Measurements from ENCODE around the gene AGBL4. TPM values are rescaled to one million over a fixed set of nuclear protein-coding genes. Genes with fewer than 3 reads are reported as not detected.

AGBL4 gene
- total RNA-seq, 1 experiment from 2014 or later: not detected

DNA sequence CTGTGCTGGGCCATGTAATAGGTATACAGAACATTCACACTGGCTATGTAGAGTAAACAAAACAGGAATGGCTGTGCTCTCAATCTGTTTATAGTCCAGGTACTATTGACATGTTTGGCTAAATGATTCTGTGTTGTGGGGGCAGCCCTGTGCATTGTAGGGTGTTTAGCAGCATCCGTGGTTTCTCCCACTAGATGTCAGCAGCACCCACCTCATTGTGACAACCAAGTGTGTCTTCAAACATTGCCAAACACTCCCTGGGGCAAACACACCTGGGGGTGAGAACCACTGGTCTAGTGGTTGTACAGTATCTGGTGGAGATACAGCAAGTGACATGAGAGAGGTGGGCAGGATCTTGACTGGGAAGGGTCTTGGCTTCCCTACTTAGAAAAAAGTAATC lies 1471.3 kb downstream of the AGBL4 start:
- H2AFZ ChIP-seq (ENCODE audit: low read depth, low read length, poor library complexity, severe bottlenecking): no peak overlapping the region
- ATAC-seq: peak; percentile 89
- no peaks in the 10 kb centered on the region for H3K9me2 ChIP-seq (ENCODE audit: insufficient read depth)
- no peak overlapping the region for H3K9ac ChIP-seq (ENCODE audit: low read length)
- intact Hi-C loops (cut with micrococcal nuclease): loop anchor here (5.0 kb wide), 1 partner anchor 145 kb away; no protein-coding TSS in a partner anchor
- RAD21 ChIA-PET (ENCODE audit: low non-redundant PET in 1 of 2, low total read pairs in 2 of 2, uncharacterized antibody in 2 of 2, unreplicated experiment in 2 of 2): no interaction called here
- no peaks in the 10 kb centered on the region for H4K20me1 ChIP-seq (ENCODE audit: insufficient read depth)
- H3K79me2 ChIP-seq (ENCODE audit: insufficient read depth, low read length): no peaks in the 10 kb centered on the region
- no peaks in the 10 kb centered on the region for H3K4me1 ChIP-seq (ENCODE audit: control insufficient read depth in 1 of 2, insufficient read depth in 2 of 2, low read length in 2 of 2)
- CTCF ChIA-PET: interaction anchor here (0.9 to 1.0 kb wide), 2 partner anchors 125 to 265 kb away, joined by 3 read pairs; no protein-coding TSS in a partner anchor
- peak; percentile 10 for DNase-seq (ENCODE audit: low read depth, low spot score)
- no peaks in the 10 kb centered on the region for H3K36me3 ChIP-seq (ENCODE audit: control insufficient read depth in 1 of 2, insufficient read depth in 2 of 2, low read length in 2 of 2)
- H3K9me3 ChIP-seq (ENCODE audit: control insufficient read depth in 1 of 2, insufficient read depth in 1 of 2, low read depth in 1 of 2, low read length in 2 of 2): no peaks in the 10 kb centered on the region
- H3K4me3 ChIP-seq (replicated peaks in 1 of 2; ENCODE audit: low read depth in 1 of 2, low read length in 2 of 2): no peak overlapping the region
- TF ChIP-seq YY1 (IDR thresholded peaks at IDR 0.05; ENCODE audit: extremely low read depth, insufficient replicate concordance, low read depth, low read length): no peak
- peak; percentile 51 for TF ChIP-seq RAD21 (IDR thresholded peaks at IDR 0.05; ENCODE audit: low read depth)
- TF ChIP-seq, protein P1, sequence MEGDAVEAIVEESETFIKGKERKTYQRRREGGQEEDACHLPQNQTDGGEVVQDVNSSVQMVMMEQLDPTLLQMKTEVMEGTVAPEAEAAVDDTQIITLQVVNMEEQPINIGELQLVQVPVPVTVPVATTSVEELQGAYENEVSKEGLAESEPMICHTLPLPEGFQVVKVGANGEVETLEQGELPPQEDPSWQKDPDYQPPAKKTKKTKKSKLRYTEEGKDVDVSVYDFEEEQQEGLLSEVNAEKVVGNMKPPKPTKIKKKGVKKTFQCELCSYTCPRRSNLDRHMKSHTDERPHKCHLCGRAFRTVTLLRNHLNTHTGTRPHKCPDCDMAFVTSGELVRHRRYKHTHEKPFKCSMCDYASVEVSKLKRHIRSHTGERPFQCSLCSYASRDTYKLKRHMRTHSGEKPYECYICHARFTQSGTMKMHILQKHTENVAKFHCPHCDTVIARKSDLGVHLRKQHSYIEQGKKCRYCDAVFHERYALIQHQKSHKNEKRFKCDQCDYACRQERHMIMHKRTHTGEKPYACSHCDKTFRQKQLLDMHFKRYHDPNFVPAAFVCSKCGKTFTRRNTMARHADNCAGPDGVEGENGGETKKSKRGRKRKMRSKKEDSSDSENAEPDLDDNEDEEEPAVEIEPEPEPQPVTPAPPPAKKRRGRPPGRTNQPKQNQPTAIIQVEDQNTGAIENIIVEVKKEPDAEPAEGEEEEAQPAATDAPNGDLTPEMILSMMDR (IDR thresholded peaks at IDR 0.05 in 2 of 3, conservative IDR thresholded peaks at IDR 0.05 in 1 of 3; ENCODE audit: borderline replicate concordance in 1 of 3, insufficient read depth in 1 of 3, low read depth in 2 of 3, low read length in 2 of 3): peak; percentile 35 to 52 (median 52); a peak in 5 of 6 replicates
- POLR2A ChIA-PET: no interaction called here
- H3K4me2 ChIP-seq (ENCODE audit: low read length): no peak overlapping the region
- peaks cover 55% of the 10 kb centered on the region for H3K27me3 ChIP-seq (ENCODE audit: insufficient read depth, low read length)
- no TSS peak for BruUV-seq (replicated peaks)
- H3K27ac ChIP-seq (ENCODE audit: low read depth, low read length): no peak overlapping the region

GRCh38 chr1:48548985-48549384 lies 1474.8 kb downstream of the AGBL4 start:
- ATAC-seq: no peak
- Histone ChIP-seq H3K4me3 (replicated peaks in 1 of 2; ENCODE audit: low read depth in 1 of 2, low read length in 2 of 2) (no peak overlapping the region), H3K9me3 (ENCODE audit: control insufficient read depth in 1 of 2, insufficient read depth in 1 of 2, low read depth in 1 of 2, low read length in 2 of 2) (no peaks in the 10 kb centered on the region), H3K9me2 (ENCODE audit: insufficient read depth) (no peaks in the 10 kb centered on the region), H3K36me3 (ENCODE audit: control insufficient read depth in 1 of 2, insufficient read depth in 2 of 2, low read length in 2 of 2) (no peaks in the 10 kb centered on the region), H2AFZ (ENCODE audit: low read depth, low read length, poor library complexity, severe bottlenecking) (no peak overlapping the region), H3K4me2 (ENCODE audit: low read length) (no peak overlapping the region), H3K27ac (ENCODE audit: low read depth, low read length) (no peak overlapping the region), H4K20me1 (ENCODE audit: insufficient read depth) (no peaks in the 10 kb centered on the region), H3K9ac (ENCODE audit: low read length) (no peak overlapping the region), H3K27me3 (ENCODE audit: insufficient read depth, low read length) (peaks cover 42% of the 10 kb centered on the region), H3K4me1 (ENCODE audit: control insufficient read depth in 1 of 2, insufficient read depth in 2 of 2, low read length in 2 of 2) (no peaks in the 10 kb centered on the region), H3K79me2 (ENCODE audit: insufficient read depth, low read length) (no peaks in the 10 kb centered on the region)
- no peak for DNase-seq (ENCODE audit: low read depth, low spot score)
- intact Hi-C loops (cut with micrococcal nuclease): no loop called here
- BruUV-seq (replicated peaks): no TSS peak
- ChIA-PET POLR2A (no interaction called here), CTCF (no interaction called here), RAD21 (ENCODE audit: low non-redundant PET in 1 of 2, low total read pairs in 2 of 2, uncharacterized antibody in 2 of 2, unreplicated experiment in 2 of 2) (no interaction called here)
- TF ChIP-seq EZH2phosphoT487 (IDR thresholded peaks at IDR 0.05; ENCODE audit: borderline replicate concordance) (no peak), SP1 (IDR thresholded peaks at IDR 0.05; ENCODE audit: low read depth) (no peak), JUND (IDR thresholded peaks at IDR 0.05) (no peak), CEBPB (IDR thresholded peaks at IDR 0.05; ENCODE audit: low read depth) (no peak), EZH2 (IDR thresholded peaks at IDR 0.05) (no peak), CBX3 (IDR thresholded peaks at IDR 0.05; ENCODE audit: low read depth) (no peak), RAD21 (IDR thresholded peaks at IDR 0.05; ENCODE audit: low read depth) (no peak)
- TF ChIP-seq, protein P1 (IDR thresholded peaks at IDR 0.05 in 2 of 3, conservative IDR thresholded peaks at IDR 0.05 in 1 of 3; ENCODE audit: borderline replicate concordance in 1 of 3, insufficient read depth in 1 of 3, low read depth in 2 of 3, low read length in 2 of 3): no peak

Data from HCT116 (cell line).